PFSK-1 (cell line): ENCODE results near the gene MET.

Experiments
- FOXP2 ChIP-seq: optimal IDR thresholded peaks from 2 replicates; pipeline ENCODE3; 2011; ENCODE audit warnings: borderline replicate concordance, control low read depth, inconsistent platforms; ENCODE audit not compliant: insufficient read depth; ENCODE audit errors: extremely low read length, extremely low read depth
- POLR2AphosphoS5 ChIP-seq: IDR thresholded peaks from 2 replicates; pipeline ENCODE4 v1.6.1; 2012; ENCODE audit warnings: low read depth, mild to moderate bottlenecking, control low read depth, low read length, moderate library complexity
- REST ChIP-seq, 2 experiments: IDR thresholded peaks; 2 replicates each; pipeline versions ENCODE4 v1.6.1 to v1.8.0; 2011 to 2012; ENCODE audit warnings: low read depth in 2 of 2, low read length in 2 of 2, control low read depth in 1 of 2, inconsistent platforms in 1 of 2, mild to moderate bottlenecking in 1 of 2, moderate library complexity in 1 of 2; ENCODE audit not compliant: insufficient read depth in 1 of 2
- SIN3A ChIP-seq: IDR thresholded peaks from 2 replicates; pipeline ENCODE4 v1.6.1; 2012; ENCODE audit warnings: mild to moderate bottlenecking, low read length, moderate library complexity, borderline replicate concordance; ENCODE audit not compliant: insufficient read depth
- TAF1 ChIP-seq: IDR thresholded peaks from 2 replicates; pipeline ENCODE4 v1.6.1; 2012; ENCODE audit warnings: low read length, control low read depth, borderline replicate concordance; ENCODE audit not compliant: insufficient read depth

MET gene

GRCh38 chr7:116678780-116679179 lies 6.8 kb downstream of the MET start:
- TF ChIP-seq SIN3A (no peak), POLR2AphosphoS5 (no peak), FOXP2 (no peak), REST (IDR thresholded peaks at IDR 0.05; ENCODE audit: insufficient read depth in 1 of 2, low read depth in 2 of 2, low read length in 2 of 2) (no peak), TAF1 (no peak)

- no peak for TF ChIP-seq SIN3A
- no peak for TF ChIP-seq TAF1
- no peak for TF ChIP-seq REST (IDR thresholded peaks at IDR 0.05; ENCODE audit: insufficient read depth in 1 of 2, low read depth in 2 of 2, low read length in 2 of 2)
- TF ChIP-seq POLR2AphosphoS5: no peak
- TF ChIP-seq FOXP2: no peak
These were observed 7.5 kb downstream of the MET start for GRCh38 chr7:116679500-116679899.

- TF ChIP-seq FOXP2: no peak
- TF ChIP-seq TAF1: no peak
- no peak for TF ChIP-seq REST (IDR thresholded peaks at IDR 0.05; ENCODE audit: insufficient read depth in 1 of 2, low read depth in 2 of 2, low read length in 2 of 2)
These were observed 11.8 kb downstream of the MET start for GRCh38 chr7:116683786-116684185.

- TF ChIP-seq FOXP2: no peak
- no peak for TF ChIP-seq REST (IDR thresholded peaks at IDR 0.05; ENCODE audit: insufficient read depth in 1 of 2, low read depth in 2 of 2, low read length in 2 of 2)
- no peak for TF ChIP-seq TAF1
- TF ChIP-seq POLR2AphosphoS5: no peak
These were observed 14.0 kb downstream of the MET start for GRCh38 chr7:116686033-116686432.

- TF ChIP-seq TAF1 (no peak), SIN3A (no peak), REST (IDR thresholded peaks at IDR 0.05; ENCODE audit: insufficient read depth in 1 of 2, low read depth in 2 of 2, low read length in 2 of 2) (no peak), POLR2AphosphoS5 (no peak), FOXP2 (no peak)
These were observed 14.9 kb downstream of the MET start for GRCh38 chr7:116686812-116687419.
